Activated CD4-positive, CD25-positive, alpha-beta regulatory T cell treated with anti-CD3 and anti-CD28 coated beads, Interleukin-2, amount 50 U/mL, for 72 hours (primary cell): Measurements from ENCODE around the gene FCHSD2.
A peak's percentile ranks its signal among the peaks of the same experiment; 100 is the strongest.

ENCODE experiments used
- DNase-seq: peaks from one replicate; pipeline ENCODE4 v3.0.0; 2021

FCHSD2 gene

GRCh38 chr11:73142128-73142377 lies at the start of gene FCHSD2:
Gene FCHSD2 (minus strand): TSS chr11:73142318. CDS start chr11:73141877, 441 bp downstream.
- DNase-seq, result no peak

DNA sequence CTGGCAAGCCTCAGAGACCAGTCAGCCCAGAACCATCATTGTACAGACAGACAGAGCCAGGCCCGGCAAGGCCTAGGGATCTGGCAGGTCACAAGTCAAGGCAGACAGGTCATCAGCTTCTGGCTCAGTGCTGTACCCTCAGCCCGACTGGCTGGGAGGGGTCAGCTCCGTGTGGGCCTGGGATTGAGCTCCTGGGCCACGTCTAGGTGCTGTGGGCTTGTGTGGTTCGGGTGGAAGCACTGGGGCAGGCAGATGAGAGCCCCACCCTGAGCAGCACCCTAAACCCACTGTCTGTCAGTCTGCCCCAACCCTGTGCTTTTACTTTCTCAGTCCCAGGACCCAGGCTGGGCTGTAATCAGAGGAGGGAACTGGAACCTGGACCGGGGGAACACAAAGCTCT lies 49.0 kb upstream of the FCHSD2 start:
- DNase-seq, result no peak

GRCh38 chr11:73190557-73190885 lies 48.4 kb upstream of the FCHSD2 start:
- DNase-seq, result no peak

DNA sequence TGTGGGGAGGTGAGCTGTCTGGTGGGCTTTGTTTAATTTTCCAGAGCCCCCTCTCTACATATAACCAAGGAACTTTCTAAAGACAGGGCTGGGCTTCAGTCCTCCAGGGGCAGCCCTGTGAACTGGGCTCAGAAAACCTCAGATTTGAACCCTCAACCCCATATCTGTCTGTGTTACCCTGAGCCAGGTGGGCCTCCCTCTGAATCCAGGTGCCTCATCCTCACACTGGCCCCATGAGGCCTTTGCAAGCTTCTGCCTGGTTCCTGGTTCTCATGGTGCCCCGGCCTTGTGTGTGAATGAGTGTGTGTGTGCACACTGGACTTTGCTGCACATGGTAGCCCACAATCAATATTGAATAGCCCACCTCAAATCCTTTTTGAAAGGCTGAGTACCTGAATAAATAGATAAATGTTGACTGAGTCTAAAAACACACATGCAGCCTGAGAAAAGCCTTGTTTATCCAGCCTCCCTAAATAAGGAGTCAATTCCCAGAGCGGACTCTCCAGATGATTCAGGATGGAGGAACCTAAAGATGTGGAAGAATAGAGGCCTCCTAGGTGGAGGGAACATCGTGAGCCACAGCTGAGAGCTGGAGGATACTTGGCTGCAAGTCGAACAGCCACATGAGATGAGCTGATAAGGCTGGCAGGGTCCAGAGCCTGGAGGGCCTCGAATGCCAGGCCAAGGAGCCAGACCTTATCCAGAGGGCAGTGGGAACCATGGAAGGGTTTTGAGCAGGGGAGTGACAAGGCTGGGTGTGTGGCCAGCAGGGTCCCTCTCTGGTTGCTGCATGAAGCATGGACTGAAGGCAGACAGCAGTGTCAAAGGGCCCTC lies 47.8 kb upstream of the FCHSD2 start:
- DNase-seq, result no peak

GRCh38 chr11:73189315-73189714 lies 47.2 kb upstream of the FCHSD2 start:
- DNase-seq, result no peak

- DNase-seq, result no peak
Observed at GRCh38 chr11:73188301-73188700, 46.2 kb upstream of the FCHSD2 start.

GRCh38 chr11:73187854-73188253 lies 45.7 kb upstream of the FCHSD2 start:
- no peak for DNase-seq

- no peak for DNase-seq
Observed at GRCh38 chr11:73186886-73187285, 44.8 kb upstream of the FCHSD2 start.

GRCh38 chr11:73186294-73186850 lies 44.3 kb upstream of the FCHSD2 start:
- no peak for DNase-seq

- DNase-seq, result no peak
Observed at GRCh38 chr11:73185680-73186293, 43.7 kb upstream of the FCHSD2 start.

- peak; percentile 61 for DNase-seq
Observed at GRCh38 chr11:73184953-73185671, 43.0 kb upstream of the FCHSD2 start.

DNA sequence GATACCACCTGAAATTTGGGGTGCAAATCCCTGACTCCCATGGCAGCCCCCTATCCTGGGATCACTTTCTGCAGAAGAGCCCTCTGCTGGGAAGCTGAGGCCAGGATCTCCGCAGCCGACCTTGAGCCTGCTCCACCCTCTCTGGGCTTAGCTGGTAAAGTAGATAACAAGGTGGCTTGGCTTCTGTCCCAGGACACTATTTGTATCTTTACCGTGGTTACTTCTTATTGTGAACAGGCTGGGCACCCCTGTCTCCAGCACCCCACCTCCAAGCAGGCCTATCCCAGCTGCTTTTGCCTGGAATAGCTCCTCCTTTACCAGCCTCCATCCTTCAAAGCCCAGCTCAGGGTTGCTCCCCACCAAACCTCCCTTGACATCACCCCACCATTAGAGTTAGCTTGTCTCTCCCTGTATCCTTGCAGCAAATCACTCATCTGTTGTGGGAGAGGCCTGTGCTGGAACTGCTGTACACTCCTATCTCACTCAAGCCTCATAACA lies 40.8 kb upstream of the FCHSD2 start:
- no peak for DNase-seq

DNA sequence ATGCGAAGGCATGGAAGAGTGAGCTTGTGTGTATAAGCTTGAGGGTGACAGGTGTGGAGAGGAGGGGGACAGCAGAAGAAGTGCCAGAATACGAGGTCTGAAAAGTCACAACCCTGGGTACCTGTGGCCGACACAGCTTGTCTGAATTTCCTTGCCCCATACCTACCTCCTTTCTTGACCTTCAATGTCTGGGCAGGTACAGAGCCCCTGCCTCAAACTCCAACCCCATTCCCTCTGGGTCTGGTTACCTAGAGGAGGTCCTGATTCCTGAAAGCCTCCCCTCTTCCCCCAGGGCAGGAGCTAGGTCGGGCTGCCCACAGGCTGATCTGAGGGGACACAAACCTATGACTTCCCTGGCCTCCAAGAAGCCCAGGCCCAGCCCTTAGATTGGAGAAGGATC lies 36.6 kb upstream of the FCHSD2 start:
- DNase-seq, result no peak

- peak; percentile 74 for DNase-seq
Observed at GRCh38 chr11:73177778-73178539, 35.8 kb upstream of the FCHSD2 start.

DNA sequence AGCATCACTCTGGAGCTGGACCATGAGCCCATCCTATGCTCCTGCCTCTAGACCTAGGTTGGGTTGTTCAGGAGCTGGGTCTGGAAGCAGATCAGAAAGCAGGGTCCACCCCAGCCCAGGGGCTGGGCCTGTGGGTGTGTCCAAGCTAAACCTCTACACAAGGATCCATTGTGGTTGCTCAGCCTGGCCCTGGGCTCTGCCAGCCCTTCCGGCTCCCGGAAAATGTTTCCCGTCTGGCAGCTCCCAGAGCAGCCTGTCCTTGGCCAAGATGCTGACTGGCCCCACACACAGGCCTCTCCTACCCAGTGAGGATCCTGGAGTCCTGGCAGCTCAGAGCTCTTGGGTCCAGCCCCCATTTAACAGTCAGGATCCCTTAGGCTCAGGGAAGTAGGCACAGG lies 35.3 kb upstream of the FCHSD2 start:
- DNase-seq, result no peak

DNA sequence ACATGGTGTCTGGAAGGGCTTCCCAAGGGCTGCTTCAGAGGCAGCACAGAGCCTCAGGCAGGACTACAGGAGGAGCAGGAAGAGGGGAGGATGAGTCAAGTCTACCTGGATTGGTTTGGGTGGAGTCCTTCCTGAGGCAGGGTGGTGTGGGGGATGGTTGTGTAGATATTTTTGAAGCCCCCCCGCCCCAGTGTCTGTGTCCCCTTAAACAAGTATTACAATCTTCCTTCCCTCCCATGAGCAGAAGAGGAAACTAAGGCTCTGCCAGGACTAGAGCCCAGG lies 34.7 kb upstream of the FCHSD2 start:
- DNase-seq, result no peak

GRCh38 chr11:73176145-73176873 lies 34.2 kb upstream of the FCHSD2 start:
- no peak for DNase-seq

DNA sequence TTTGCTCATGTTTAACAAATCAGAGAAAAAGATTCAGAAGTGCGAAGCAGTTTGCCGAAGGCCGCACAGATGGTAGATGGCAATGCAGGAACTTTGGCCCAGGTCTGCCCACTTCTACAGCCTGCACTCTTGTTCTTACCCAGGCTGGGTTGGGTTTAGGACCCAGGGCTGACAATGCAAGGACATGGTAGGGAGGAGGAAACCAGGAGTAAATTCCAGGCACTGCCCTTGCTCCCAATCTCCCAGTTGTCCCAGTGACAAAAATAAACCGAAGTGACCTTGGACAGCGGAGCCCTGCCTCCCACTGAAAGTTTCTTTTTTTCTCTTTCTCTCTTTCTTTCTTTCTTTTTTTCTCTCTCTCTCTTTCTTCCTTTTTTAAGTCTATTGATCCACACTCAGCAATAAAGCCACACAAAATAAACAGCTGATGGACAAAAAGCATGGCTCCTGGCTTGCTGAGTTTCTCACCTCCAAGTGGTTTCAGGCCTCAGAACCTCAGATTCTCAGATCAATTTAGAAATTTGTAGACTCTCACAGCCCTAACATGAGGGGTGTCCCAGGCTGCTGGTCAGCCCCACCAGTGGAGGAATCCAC lies 33.5 kb upstream of the FCHSD2 start:
- DNase-seq, result no peak

DNA sequence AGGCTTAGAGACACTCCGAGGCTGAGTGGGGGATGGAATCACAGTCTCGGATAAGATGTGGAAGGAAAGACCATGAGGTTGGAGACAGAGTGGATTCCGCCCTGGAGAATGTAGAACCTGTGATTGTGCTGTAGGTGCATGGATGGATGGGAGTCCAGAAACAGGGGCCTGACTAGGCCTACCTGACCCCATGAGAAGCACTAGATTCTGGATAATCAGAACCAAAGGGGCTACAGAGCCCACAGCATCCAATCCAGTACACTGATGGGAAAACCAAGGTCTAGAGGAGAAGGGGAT lies 32.3 kb upstream of the FCHSD2 start:
- DNase-seq, result no peak

- DNase-seq, result no peak
Observed at GRCh38 chr11:73173755-73174494, 31.8 kb upstream of the FCHSD2 start.

GRCh38 chr11:73172992-73173656 lies 31.0 kb upstream of the FCHSD2 start:
- no peak for DNase-seq
